NCI-H748 (cell line): ENCODE measurements around the gene GZMB.
"Not testable (repeated sequence)": the region's sequence is repeated elsewhere in the genome, so short reads cannot be mapped to it uniquely, and the experiment has no call there.

Experiments used
- DNase-seq: peaks from one replicate; lab custom pipeline; 2025; ENCODE audit not compliant: unreplicated experiment; lab: John Stamatoyannopoulos, UW

GZMB gene, protein sequence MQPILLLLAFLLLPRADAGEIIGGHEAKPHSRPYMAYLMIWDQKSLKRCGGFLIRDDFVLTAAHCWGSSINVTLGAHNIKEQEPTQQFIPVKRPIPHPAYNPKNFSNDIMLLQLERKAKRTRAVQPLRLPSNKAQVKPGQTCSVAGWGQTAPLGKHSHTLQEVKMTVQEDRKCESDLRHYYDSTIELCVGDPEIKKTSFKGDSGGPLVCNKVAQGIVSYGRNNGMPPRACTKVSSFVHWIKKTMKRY

DNA sequence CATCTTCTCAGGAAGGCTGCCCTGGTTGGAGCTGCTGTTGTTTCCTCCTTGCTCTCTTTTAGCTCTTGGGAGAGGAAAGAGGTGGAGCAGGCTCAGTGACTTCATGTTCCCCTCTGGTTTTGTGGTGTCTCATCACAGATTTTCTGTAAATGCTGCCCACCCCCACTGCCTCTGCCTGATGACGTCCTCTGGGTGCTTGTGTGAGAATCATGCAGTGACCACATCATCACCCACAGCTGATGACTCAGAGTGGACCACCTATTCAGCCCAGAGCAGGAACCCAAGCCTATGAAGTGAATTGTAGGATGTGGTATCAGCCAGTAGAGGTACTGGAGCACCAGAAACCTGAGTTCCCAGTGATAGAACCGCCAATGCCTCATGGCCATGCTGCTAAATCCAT is at the start of gene GZMB:
Gene GZMB, minus strand, starts transcription at position 33 of the 400 bp plus-strand sequence. Its CDS starts 30 bp downstream, at position 3.
- no peak for DNase-seq

DNA sequence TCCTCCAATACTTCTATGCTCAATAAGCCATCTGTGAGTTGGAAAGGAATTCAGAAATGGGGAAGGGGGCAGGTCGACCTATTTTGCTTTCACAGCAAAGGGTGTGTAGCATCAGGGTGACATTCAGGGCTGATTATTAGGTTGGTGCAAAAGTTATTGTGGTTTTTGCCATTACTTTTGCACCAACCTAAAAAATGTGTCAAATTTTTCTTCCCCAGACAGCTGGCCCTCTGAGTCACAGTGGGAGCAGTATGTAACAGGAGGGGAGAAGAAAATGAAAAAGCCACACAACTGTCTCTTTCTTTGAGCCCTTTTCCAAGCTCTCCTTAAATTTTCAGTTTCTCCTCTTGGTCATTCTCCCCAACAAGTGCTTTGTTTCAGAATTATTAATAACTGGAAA is 47.1 kb upstream of the GZMB start:
- no peak for DNase-seq

DNA sequence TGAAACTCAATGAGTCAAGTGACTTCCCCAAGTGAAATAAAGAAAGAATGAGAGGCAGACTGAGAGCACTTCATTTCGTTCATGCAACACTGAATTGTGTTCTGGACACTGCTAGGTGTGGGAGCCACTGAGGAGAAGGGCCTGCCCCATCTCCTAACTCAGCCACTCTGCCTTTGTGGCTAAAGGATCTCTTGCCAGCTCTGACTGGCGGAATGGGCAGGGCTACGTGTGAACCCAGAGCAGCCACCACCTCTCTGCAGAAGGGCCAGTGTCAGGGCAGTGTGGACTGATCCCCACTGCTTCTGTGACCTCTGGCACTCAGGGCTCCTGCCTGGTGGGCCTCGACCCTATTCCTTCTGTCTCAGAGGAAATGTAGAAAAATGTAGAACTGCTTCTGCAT is 46.5 kb upstream of the GZMB start:
- DNase-seq, result no peak

DNA sequence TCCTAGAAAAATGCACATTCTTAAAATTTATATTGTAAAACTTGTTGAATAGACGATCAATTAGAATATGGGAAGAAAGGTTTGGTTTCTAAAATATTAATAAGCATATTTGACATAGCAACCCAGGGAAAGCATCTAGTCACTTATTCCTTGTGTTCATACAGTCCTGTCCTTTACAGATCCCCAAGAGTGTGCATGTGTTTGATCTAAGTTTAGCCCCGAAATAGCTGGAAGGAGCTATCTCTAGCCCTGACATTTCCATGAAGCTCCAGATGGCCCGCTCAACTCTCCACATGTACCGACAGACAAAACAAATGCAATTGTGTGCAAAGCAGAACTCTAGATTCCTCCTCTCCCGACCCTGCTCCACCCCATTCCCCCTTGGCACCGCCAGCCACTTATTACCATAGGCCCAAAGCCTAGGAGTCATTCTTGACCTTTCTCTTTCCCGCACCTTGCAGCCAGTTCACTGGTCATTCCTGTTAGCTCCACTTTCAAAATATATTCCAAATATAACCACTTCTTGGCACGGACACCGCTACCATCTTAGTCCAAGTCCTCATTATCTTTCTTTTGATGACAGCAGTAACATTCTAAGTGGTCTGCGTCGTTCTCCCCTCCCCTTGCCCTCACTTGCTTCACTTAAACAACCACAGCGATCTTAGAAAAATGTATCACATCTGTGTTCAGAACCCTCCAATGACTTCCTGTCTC is 45.4 kb upstream of the GZMB start:
- no peak for DNase-seq

DNA sequence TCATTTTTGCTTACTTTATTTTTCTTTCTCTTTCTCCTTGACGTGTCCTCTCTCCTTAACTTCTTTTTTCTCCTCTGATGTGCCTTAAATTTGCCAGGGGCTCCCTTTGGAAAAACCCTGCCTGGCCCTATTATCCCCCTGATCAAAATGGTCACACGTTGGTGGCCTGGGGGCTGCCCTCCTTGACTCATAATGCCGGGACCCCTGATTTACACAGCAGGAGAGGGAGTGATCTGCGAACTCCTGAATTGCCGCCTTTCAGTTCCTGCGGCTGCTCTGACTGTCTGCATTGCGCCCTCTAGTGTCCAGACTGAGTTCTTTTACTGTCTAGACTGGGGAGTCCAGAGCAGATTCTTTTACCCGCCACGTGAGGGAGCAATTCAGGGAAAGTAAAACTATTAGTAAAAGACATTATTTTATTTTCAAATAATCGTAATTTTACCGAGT is 44.8 kb upstream of the GZMB start:
- DNase-seq, result peak; percentile 82

DNA sequence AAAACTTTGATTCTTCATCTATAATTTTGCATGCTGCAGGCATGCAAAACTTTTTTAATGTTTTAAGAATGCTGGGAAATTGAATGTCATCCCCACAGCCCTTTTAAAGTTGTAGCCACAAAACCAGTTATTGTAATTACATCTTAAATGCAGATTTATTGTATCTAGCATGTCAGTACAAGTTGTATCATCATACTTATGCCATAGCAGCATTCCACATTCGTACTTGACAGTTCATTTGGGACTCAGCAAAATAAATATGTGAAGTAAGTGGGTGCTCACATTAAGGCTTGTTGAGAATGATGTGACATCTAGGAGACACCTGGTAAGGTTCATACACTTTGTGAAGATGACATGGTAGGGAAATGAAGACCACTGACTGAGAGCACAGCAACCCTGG is 44.0 kb upstream of the GZMB start:
- DNase-seq, result no peak

DNA sequence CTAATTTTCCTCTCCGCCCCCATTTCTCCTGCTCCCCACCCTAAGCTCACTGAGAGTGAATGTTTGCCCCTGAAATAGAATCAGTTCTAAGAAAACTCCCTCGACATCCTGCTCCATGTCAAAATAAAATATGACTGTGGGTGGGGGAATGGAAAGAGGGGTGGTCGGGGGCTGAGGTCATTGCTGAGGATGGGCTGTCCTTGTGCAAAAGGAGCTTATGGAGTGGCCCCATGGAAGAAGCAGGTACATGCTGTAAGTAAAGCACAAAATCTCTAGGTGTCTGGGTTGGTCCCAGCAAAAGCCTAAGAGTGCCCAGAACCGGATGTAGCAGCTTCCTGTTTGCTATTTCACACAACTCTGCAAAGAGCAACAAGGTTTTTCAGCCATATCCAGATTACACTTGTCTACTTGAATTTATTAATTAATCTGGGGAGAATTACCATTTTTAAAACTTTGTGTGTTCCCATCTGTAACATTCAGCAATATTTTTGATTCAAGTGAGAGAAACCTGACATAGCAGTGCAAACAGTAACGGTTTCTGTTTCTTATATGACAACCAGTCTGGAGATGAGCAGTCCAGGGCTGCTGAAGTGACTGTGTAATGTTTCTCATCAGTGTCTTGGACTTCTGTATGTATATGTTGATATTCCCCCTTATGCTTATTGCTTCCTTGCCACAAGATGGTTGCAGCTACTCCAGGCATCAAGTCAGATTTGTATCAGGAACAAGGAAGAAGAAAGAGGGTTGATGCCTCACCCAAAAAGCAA is 40.4 kb upstream of the GZMB start:
- no peak for DNase-seq

DNA sequence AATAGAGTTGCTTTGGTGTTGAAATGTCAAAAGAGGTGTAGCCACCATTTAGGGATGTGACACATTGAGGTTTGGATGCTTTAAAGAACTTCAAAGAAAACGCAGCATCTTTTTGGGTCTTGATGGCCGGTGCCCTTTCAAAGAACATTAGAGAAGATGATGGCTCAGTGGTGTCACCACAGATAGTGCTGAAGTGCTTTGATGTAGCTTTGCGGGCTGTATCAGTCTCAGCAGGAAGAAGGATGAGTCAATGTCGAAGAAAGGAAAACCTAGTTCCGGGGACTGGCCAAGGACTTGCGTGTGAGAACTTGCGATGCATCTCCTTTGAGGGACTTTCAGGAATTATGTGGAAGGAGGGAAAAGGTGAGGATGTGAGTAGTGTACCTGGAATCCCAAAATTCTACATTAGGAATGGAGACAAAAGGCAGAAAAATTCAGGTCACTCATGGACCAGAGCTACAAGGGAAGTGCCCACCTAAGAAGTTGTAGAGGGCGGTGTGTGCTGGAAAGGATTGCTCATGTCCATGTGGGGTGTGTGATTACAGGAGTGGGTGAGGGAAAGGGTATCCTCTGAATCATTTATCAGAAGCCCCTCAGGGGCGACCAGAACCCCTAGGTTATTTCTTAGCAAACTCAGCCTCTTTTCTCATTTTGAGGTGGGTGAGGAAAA is 39.7 kb upstream of the GZMB start:
- no peak for DNase-seq

DNA sequence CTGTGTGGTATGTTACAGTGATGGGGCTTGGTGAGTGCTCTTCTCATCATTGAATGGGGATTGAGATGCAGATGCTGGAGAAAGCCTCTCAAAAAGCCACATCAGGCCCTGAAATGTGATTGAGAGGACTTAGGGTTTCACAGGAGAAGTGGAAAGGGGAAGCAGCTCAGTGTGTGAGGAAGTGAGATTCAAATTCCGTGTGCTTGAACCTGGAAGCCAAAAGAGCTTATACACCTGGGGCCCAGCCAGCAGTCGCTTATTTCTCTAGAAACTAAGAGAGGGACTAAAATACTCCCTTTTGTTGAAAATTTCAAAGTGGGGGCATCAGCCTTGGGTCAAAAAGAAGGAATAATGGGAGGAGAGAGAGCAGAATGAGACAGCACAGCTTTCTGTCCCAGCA is 39.1 kb upstream of the GZMB start:
- DNase-seq, result no peak

DNA sequence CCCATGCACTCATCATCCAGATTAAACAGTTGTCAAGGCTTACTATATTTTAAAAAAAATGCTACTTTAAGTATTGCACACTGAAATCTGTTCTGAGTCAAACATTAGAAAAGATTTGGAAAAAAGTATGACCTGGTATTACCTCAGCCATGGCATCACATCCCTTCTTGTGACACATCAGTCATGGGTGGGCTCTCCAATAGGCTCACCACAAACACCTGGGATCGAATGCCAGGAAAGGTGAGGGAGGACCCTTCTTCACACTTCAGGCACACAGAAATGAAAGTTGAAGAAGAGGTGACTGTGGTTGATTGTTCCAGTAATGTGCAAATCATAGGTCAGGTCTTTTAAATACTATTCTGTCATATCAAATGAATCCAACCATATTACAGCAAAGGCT is 36.6 kb upstream of the GZMB start:
- DNase-seq, result no peak

DNA sequence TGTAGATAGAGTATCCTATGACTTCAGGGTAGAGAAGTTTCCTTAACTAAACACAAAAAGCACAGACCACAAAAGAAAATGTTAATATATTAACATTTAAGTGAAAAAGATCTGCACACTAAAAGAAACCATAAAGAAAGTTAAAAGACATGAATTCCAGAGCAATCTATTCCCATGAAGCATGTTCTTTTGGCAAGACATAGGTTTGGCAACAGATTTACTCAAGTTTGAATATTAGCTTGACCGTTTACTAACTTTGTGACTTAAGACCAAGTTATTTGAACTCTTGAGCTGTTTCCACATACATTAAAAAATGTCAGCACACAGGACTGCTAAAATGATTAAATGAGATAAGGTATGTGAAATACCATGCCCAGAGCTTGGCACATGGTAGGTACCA is 35.7 kb upstream of the GZMB start:
- DNase-seq, result no peak

DNA sequence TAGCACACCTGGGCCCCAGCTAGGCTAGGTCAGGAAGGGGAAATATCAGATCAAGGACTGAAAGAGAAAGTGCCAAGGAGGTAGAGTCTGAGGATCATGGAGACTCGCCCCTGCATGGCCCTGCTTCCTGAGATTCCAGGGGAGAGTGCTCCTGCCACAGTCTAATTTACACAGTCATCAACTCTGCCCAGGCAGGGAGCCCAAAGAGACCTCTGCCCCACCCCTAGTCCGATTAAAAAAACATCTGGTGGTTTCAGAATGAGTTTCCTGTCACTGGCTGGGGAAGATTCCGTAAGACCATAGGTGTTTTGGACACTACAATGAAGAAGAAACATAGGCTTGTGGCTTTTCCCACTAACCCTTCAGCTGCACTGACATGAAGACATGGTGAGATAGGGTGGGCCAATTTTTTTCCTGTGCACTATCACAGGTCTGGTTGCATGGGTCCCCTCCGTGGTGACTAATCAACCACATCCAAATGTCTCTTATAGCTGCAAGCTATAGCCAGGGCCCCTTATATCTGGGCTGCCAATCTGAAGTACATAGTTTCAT is 31.5 kb upstream of the GZMB start:
- no peak for DNase-seq

DNA sequence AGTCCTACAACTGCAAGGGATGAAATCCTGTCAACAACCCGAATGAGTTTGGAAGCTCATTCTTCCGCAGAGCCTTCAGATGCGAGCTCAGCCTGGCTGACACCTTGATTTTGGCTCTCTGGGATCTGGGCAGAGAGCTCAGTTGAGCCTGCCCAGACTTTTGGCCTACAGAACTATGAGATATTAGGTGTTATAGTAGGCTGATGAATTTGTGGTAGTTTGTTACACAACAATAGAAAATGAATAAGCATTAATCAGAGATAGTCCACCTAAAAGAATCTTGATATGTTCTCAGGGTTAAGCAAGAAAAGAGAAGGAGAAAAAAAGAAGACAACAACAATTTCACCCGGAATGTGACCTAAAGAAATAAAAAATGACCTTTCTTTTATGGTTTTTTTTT is 30.4 kb upstream of the GZMB start:
- DNase-seq, result no peak

DNA sequence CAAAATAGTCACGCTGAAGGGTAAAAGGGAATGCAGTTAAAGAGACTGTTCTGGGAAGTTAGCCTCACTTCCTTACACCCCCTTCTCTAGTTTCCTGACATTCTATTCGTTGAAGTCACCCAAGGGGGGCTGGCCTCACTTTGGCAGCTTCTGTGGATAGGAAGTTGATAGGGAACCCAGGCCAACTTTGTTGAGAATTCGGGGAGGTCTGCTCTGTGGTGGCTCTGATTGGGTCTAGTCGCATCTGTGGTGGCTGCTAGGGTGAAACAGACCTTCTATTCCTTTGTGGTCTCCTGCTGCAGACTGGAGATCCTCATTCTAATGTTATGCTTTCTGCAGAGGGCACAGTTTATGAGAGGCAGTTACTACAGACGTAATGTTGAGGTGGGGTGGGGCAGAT is 28.8 kb upstream of the GZMB start:
- no peak for DNase-seq

DNA sequence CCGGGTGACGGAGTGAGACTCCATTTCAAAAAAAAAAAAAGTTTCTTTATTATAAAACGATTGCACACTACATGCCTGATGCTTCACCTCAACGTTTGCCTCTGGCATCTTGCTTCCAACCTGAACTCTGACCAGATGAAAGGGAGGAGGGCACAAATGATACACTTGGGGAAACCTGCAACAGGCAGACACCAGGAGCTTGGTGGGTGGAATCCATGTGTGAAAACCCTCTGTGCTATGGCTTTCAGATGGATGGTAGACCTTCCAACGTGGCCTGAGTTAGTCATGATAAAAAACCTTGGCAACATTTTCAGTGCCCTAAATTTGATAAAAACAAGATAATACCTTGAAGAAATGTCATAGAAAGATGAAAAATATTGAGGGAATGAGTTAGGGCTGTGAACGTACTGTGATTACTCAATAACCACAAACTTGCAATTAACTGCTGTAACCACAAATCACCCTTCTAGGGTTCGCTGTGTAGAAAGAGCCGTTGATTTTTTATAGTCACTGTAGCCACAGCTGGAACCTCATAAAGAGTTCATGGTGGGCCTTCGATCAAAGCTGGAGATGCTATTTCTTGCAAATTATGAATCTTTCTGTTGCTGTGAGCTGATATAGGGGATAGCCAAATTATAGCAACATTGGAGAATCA is 26.1 kb upstream of the GZMB start:
- no peak for DNase-seq

DNA sequence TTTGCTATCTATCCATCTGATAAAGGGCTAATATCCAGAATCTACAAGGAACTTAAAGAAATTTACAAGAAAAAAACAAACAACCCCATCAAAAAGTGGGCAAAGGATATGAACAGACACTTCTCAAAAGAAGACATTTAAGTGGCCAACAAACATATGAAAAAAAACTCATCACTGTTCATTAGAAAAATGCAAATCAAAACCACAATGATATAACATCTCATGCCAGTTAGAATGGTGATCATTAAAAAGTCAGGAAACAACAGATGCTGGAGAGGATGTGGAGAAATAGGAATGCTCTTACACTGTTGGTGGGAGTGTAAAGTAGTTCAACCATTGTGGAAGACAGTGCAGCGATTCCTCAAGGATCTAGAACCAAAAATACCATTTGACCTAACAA is 14.4 kb upstream of the GZMB start:
- DNase-seq, result not testable (repeated sequence)

DNA sequence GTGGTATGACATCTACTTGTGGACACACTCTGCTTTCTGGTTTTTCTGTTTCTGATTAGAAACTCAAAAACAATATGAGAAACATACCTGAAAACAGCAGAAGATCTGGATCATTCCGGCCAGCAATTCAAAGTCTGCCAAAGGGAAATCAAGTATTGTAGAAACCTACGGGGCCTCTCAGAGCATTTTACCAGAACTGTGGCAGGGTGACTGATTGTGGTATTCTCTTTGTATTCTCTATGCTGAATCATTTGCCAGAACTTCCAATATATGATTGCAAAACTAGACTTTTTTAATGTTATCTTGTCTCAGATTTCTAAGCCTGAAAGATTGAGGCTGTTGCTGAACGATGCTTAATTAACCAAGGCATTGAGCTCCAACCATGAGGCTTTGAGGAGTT is 5.9 kb upstream of the GZMB start:
- no peak for DNase-seq

DNA sequence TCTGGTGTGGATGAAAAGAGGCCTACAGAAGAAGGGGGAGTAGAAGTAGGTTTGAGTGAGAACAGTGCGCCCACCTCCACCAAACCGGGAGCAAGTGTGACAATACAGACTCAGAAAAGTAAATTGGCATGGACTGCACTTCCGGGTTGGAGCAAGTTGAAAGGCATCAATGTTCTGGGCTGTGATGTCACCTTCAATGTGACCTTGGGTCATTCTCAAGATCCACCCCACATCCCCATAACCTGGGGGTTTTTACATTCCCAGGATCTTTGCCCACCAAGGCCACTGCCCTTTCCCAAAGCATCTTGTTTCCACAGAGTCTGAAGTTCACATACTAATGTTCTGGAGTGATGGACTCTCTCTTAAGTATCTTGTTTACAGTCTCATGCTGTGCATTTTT is 5.3 kb upstream of the GZMB start:
- no peak for DNase-seq

DNA sequence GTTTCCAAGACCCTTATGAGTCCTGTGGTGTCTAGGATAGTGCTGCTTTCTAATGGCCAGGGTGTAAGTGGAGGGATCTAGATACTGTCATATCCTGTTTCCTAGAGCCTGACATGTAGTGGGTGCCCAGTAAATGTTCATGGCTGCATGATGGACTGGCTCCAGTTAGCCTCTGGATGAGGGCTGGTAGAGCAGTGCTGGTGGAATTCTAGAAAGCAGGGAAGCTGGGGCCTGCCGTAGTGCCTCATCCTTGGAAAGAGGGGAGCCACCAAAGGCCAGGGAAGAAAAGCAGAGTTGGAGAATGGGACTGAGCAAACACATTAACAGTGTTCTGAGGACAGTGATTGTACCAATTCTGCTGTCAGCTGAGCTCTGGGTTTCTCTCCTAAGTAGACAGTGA is 637 bp downstream of the GZMB start:
- DNase-seq, result no peak

DNA sequence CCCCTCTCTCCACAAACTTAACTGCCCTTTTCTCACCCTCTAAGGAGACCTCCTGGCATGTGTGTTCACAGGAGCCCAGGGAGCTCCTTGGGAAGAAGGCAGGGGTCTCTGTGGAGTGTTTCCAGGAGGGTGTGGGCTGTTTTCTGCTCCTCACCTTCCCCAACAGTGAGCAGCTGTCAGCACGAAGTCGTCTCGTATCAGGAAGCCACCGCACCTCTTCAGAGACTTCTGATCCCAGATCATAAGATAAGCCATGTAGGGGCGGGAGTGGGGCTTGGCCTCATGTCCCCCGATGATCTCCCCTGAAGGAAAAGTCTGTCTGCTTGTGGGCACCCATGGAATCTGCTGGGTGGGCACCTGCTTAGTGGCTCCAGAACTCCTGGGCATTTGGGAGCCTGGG is 1.2 kb downstream of the GZMB start:
- DNase-seq, result no peak

DNA sequence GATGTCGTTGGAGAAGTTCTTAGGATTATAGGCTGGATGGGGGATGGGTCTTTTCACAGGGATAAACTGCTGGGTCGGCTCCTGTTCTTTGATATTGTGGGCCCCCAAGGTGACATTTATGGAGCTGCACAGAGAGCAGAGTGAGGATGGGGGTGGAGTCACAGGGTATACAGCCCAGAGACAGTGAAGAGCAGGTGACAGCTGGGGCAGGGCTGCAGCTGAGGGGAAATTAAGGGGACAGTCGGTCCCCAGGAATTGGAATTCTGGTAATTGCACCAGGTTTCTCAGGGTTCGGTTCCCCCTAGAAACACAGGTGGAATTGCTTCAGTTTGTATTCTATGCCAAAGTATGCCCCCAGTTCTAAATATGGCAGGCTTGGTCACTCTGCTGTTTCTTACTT is 1.7 kb downstream of the GZMB start:
- no peak for DNase-seq
